AG08395 (cell line): ENCODE results near the gene METTL25.
A peak's percentile ranks its signal among the peaks of the same experiment; 100 is the strongest.

Experiments used
- DNase-seq: peaks from one replicate; pipeline ENCODE4 v3.0.0; 2012; ENCODE audit warnings: mixed read lengths, low spot score

METTL25 gene

DNA sequence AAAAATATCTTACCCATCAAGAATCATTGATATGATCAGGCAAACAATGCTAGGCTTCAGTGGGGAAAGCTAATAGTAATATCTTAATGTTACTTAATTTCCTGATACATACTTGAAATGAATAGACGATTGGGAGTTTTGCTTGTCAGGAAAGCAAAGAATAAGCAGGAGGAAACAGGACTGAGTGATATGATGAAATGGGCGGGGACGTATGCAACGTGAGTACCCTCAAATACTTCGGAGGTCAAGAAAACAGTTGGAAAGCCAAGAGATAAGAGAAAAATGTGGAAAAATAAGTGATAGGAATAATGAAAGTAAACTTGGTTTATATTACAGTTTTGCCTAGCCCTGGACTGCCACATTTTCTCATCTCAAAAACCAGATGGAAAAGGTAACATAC lies 49.2 kb downstream of the METTL25 start:
- DNase-seq = no peak

DNA sequence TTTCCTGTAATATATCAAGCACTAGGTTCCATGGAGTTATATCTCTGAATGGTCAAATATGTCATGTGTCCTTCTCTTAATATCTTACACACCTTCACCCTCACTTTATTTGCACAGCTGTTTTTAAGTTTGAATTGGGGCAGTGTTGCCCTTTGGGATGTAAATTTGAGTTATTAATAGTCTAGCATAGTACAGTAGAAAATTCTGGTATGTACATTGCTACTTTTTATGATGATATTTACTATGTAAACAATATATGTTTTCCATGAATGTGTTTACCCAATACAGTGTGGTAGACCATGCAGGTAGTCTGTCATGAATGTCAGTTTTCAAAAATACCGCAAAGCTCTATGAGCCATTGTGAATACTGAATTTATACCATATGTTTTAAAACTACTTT lies 50.5 kb downstream of the METTL25 start:
- DNase-seq = no peak

DNA sequence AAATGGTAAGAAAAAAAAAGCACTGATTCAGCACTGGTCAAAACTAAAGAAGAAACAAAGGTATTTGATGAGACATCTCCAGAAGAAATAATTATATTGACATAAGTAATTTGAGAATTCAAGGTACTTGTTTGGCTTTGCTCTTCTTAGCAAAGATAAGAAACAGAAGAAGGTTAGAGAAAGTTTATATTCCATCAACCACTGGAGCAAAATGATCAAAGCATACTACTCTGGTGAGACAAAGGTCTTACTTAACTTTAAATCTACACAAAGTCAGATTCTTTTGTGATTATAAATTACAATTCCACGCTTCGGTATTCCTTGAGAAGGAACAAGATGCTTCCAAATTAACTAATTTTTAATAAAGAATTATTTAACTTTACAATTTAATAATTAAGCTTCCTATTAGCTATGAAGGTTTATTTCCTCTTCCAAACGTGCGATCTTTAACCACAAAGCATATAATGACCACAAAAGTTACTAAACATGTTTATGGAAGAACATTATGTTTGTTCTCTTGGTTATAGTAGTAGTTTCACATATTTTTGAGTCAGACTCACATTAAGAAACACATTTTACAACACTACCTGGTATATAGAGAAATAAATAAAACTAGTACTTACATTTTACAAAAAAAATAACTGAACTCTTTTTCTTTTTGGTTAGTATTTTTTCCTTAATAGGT lies 53.4 kb downstream of the METTL25 start:
- DNase-seq = no peak

GRCh38 chr12:82412246-82412645 lies 53.9 kb downstream of the METTL25 start:
- no peak for DNase-seq

- DNase-seq = no peak
Observed at GRCh38 chr12:82414044-82414443, 55.7 kb downstream of the METTL25 start.

GRCh38 chr12:82414926-82415325 lies 56.6 kb downstream of the METTL25 start:
- no peak for DNase-seq

DNA sequence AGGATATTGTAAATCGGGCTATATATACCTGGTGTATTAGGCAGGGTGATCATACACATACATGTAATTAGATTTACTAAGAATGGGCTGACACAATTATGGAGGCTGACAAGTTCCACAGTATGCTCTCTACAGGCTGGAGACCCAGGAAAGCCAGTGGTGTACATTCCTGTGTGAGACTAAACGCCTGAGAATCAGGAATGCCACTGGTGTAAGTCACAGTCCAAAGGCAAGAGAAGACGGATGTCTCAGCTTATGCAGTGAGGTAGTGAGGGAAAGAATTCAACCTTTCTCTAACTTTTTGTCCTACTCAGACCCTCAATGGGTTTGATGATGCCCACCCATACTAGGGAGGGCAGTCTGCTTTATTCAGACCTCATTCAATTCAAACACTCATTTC lies 57.1 kb downstream of the METTL25 start:
- peak; percentile 2 for DNase-seq

GRCh38 chr12:82425241-82425640 lies 66.9 kb downstream of the METTL25 start:
- peak; percentile 51 for DNase-seq

GRCh38 chr12:82426081-82426480 lies 67.8 kb downstream of the METTL25 start:
- DNase-seq = no peak

DNA sequence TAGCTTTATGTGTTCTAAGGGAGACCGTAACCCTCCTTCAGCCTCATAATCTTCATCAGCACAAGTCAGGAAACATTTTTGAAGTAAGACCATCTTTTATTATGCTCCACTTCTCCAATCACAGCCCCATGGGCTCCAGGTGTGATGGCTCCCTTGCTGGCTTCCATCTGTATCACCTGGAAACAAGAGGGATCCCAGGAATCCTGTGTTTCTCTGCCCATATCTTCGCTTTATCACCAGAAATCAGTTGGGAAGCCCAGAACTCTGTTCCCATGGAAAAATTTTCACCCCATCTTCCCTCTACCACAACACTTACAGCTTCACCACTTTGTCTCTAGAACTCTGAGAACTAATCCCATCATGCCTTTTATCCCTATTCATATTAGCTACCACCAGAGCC lies 68.3 kb downstream of the METTL25 start:
- no peak for DNase-seq

DNA sequence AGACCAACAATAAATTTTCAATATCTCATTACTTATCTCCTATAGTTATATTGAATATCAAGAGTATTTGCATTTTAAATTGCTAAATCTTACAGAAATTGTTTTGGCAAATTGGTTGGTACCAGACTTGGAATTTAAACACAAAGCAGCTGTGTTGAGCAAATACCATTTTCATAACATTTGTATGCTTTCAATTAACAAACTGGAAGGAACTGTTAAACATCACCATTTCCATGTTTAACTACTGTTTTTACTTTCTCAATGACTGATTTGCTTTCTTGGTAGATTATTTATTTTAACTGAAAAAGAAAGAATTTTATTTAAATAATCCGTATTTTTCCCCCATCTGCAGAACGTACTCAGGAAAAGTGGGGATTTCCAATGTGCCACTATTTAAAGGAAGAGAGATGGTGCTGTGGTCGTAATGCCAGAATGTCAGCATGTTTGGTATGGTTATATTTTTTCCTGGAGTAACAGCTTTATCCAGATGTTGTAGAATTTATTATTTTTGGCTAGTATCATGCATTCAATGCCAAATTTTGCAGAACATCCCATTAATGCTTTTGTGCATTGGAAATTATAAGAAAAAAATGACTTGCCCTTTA lies 72.3 kb downstream of the METTL25 start:
- DNase-seq = no peak

- DNase-seq = no peak
Observed at GRCh38 chr12:82434392-82434911, 76.1 kb downstream of the METTL25 start.

- DNase-seq = no peak
Observed at GRCh38 chr12:82436354-82436753, 78.0 kb downstream of the METTL25 start.

- DNase-seq = no peak
Observed at GRCh38 chr12:82437744-82438143, 79.4 kb downstream of the METTL25 start.

- no peak for DNase-seq
Observed at GRCh38 chr12:82438356-82438755, 80.0 kb downstream of the METTL25 start.

DNA sequence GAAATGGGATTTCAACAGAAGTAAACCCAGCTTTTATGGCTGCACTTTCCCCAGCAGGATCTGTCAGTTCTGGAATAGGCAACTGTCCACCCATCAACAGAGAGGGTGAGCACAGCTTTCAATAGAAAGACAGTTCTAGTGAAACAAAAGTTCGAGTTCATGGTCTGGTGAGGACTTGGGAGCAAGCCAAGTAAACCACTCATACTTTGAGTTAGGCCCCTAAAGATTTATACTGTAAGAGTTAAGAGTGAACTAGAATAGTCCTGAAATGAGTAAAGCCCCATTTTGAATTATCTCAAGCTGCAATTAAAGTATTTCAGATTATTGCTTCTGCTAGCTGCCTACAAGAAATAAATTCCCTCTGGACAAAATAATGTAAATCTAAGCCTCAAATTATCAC lies 82.6 kb downstream of the METTL25 start:
- no peak for DNase-seq

DNA sequence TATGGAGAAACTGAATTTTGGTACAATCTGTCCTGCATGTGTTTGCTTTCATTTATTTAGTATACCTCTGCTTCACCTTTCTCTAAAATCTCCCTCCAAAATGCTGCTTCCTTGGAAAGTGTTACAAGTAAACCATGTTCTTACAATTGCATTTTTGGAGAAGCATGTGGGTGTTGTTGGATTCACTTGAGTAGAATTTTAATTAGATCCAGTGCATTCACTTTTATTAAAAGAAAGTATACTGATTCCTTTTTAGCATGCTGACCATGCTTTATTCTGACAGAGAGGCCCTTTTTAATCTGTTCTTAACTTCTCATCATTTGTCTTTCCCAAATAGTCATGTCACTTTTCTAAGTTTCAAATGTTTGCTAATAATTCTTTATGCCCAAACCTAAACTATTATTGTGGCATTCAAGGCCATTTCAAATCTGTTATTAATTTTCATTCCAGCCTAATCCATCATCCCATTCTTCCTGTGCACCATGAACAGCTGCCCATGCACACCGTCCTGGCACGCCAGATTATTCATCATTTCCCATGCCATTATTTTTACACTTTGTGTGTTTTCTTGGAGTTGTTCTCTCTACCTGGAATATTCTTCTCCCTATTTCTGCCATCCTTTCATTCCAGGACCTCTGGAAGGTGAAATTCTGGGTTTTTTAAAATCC lies 90.7 kb downstream of the METTL25 start:
- DNase-seq = peak; percentile 7

DNA sequence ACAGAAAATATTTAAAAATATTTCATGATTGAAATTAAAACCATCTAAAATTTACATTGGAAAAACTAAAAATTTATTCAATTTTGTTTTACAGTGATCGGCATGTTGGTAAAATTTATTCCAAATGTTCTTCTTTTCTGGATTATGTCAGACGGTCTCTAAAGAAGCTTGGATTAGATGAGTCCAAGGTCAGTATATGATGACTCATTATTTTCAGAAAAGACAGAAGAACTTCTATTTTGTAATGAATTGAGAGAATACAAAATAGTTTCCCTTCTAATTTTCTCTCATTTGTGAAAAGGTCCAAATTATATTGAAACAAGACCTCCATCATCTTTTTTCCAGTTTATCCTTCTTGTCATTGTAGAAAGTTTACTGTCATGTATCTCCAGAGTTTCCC lies 98.3 kb downstream of the METTL25 start:
- DNase-seq = no peak

DNA sequence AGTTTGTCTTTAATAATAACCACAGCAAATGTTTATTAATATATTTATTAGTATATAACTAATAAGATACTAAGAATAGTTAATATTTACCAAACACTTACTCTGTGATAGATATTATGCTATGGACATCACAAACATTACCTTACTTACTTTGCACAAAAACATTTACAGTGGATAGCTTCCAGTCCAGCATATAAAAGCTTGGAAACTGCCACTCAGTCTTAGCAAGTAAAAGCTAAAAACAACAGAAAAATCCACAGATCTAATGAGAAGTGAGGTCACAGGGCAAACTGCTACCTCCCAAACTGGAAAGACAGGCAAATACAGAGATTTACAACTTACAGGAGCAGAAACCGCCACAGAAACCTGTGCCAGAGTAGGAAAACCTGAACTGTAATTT lies 99.8 kb downstream of the METTL25 start:
- DNase-seq = no peak

DNA sequence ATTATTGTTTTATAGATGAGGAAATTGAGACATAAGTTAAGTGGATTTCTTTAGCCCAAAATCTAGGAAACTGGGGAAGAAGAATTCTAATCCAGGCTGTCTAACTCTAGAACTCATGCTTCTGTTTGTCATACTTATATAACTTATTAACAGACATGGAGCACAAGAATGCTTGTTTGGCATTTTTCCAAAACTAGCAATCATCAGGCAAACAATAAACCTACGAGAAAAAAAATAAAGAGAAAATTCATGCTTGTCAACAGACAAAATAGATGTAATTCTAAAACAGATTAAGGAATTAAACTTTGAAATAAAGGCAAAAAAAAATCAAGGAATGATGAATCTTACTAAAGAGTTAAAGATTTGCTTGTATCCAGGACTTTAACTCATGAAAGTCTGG lies 103.1 kb downstream of the METTL25 start:
- no peak for DNase-seq

- DNase-seq = no peak
Observed at GRCh38 chr12:82461836-82462235, 103.5 kb downstream of the METTL25 start.

- no peak for DNase-seq
Observed at GRCh38 chr12:82468563-82468962, 110.2 kb downstream of the METTL25 start.

DNA sequence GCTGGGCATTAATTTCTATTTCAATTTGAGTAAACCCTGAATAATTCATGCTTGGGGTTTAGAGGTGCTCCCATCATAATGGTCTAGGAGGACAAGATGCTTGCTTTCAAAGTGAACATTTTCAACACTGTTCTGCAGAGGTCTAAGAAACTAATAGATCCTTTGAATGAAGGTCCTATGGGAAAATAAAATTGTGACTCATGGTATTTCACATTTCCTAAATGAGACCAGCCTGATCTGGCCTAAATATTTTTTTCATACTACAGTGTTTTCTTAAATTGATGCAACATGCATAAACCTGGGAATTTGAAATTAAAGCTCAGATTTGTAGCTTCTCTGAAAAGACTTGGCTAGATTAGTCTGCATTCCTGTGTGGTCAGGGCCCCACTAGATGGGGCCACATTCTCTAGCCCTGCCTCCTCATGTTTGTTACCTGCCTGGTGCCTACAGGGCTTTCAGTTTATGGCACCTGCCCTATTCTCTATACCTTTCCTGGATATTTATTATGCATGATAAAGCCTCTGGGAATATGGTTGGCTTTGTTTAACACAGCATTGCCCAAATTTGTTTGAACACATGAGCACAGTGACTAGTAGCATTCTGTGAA lies 112.7 kb downstream of the METTL25 start:
- no peak for DNase-seq
